ENCODE results near the gene PCID2.

The PCID2 gene

DNA sequence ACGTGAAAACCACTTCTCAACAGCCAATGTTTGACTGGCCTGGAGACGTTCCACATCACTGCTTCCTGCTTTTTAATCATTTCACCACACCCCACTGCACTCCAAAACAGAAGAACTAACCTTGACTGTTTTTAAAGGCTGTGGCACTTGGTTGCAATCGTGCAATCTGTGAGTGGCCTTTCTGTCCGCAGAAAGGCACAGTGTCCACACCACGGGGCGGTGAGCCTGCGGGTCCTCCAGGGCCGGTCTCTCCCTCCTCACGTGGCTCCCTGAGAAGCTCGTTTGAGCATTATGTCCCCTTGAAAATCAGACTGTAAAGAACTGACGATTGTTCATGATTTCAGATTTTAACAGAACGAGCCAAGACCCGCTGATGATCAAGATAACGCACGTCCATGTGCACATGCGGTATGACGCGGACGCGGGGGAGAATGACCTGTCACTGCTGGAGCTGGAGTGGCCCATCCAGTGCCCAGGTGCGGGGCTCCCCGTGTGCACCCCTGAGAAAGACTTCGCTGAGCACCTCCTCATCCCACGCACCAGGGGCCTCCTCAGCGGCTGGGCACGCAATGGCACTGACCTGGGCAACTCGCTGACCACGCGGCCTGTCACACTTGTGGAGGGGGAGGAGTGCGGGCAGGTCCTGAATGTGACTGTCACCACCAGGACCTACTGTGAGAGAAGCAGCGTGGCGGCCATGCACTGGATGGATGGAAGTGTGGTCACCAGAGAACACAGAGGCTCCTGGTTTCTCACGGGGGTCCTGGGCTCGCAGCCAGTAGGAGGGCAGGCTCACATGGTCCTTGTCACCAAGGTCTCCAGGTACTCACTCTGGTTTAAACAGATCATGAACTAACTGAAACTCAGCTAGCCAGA, 37.0 kb downstream of the PCID2 start:
- TF ChIP-seq, protein P1, sequence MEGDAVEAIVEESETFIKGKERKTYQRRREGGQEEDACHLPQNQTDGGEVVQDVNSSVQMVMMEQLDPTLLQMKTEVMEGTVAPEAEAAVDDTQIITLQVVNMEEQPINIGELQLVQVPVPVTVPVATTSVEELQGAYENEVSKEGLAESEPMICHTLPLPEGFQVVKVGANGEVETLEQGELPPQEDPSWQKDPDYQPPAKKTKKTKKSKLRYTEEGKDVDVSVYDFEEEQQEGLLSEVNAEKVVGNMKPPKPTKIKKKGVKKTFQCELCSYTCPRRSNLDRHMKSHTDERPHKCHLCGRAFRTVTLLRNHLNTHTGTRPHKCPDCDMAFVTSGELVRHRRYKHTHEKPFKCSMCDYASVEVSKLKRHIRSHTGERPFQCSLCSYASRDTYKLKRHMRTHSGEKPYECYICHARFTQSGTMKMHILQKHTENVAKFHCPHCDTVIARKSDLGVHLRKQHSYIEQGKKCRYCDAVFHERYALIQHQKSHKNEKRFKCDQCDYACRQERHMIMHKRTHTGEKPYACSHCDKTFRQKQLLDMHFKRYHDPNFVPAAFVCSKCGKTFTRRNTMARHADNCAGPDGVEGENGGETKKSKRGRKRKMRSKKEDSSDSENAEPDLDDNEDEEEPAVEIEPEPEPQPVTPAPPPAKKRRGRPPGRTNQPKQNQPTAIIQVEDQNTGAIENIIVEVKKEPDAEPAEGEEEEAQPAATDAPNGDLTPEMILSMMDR (IDR thresholded peaks at IDR 0.05; ENCODE audit: low read depth, low read length) = no peak
- H3K4me3 ChIP-seq (replicated peaks in 1 of 2; ENCODE audit: low read depth in 2 of 2, low read length in 2 of 2) = no peak overlapping the region
- DNase-seq (ENCODE audit: low read depth in 2 of 2) = no peak

DNA sequence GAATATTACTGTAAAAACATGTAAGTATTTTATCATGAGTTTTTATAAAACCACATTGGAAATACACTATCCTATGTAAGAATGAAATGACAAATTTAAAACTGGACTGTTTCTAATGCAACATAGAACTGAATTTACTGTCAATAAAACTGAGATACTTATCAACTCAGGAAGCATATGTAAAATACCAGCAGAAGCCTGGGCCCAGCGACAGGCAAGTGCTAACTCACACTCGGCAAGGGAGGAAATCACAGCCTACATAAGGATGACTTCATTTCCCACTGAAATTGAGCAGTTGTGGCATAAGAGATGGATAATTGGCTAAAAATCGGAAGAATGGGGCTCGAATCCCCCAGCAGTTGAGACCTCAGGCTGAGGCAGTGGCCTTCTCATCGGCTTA, 38.0 kb downstream of the PCID2 start:
- no peak overlapping the region for H3K4me3 ChIP-seq (replicated peaks in 1 of 2; ENCODE audit: low read depth in 2 of 2, low read length in 2 of 2)
- TF ChIP-seq, protein P1 (IDR thresholded peaks at IDR 0.05; ENCODE audit: low read depth, low read length) = no peak
- no peak for DNase-seq (ENCODE audit: low read depth in 2 of 2)

DNA sequence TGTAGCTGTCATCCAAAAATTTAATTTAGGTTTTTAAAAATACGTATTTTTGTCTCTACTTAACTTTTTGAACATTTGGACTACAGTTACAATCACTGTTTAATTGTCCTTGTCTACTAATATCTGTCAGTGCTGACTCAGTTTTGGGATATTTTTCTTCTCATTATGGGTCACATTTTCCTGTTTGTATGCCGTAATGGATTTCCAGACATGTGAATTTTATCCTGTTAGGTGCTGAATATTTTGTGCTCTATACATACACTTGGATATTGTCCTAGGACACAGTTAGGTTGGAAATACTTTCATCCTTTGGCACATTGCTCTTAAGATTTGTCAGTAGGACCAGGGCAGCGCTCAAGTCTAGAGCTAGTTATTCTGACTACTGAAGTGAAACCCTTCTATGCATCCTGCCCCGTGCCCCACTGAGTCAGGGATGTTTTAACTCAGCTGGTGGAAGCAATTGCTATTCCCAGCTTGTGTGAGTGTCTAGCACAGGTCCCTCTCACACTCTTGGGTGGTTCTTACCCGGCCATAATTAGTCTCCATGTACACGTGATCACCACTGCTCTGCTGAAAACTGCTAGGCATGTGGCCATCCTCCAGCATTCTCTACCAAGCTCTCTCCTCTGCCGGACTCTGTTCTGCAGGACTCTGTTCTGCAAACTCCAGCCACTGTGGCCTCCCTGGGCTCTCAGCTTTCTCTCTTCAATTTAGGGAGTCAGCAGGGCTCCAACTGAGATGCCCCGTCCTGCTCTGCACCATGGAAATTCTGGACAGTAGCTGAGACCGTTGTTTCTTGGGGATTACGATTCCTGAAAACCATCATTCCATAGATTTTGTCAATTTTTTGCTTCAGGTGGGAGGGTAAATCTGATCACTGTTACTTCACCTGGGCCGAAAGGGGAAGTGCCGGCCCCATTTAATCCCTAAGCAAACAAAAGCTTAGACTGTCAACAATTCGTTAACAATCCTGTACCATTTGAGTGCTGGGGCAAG, 38.9 kb downstream of the PCID2 start:
- TF ChIP-seq, protein P1 (IDR thresholded peaks at IDR 0.05; ENCODE audit: low read depth, low read length) = no peak

DNA sequence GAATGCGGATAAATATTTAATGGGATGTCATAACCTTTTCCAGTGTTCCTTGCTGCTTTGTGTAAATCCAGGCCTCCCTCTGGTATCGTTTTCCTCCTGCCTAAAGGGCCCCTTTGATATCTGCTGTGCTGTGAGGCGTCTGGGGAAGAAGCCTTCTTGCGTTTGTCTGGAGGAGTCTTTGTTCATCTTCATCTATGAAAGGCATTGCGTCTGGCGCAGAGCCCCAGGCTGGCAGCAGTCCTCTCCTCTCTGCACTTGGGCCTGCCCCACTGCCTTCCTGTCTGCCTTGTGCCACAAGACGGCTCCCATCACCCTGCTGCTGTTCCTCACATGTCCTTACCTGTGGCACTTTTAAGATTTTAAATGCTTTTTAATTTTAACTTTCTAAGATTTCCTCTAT, 40.3 kb downstream of the PCID2 start:
- DNase-seq (ENCODE audit: low read depth in 2 of 2) = no peak
- H3K4me3 ChIP-seq (replicated peaks in 1 of 2; ENCODE audit: low read depth in 2 of 2, low read length in 2 of 2) = no peak overlapping the region
- TF ChIP-seq, protein P1 (IDR thresholded peaks at IDR 0.05; ENCODE audit: low read depth, low read length) = no peak

More for the DNA sequence above, 38.9 kb downstream of the PCID2 start:
- no peak overlapping the region for H3K4me3 ChIP-seq (replicated peaks in 1 of 2; ENCODE audit: low read depth in 2 of 2, low read length in 2 of 2)
- no peak for DNase-seq (ENCODE audit: low read depth in 2 of 2)

DNA sequence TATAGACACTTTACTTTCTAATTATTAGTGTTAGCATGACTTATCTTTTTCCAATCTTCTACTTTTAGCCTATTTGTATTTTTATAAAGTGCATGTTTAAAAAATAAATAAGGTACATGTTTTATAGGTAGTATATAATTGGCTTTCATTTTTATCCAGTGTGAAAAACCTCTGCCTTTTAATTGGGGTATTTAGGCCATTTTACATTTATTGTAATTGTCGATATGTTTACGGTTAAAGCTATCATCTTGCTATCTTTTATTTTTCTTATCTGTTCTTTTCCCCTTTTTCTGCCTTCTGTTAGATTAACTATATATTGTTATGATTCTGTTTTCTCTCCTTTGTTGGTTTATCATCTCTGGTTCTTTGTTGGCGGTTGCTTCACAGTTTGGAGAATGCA, 40.9 kb downstream of the PCID2 start:
- TF ChIP-seq, protein P1 (IDR thresholded peaks at IDR 0.05; ENCODE audit: low read depth, low read length) = no peak
- no peak for DNase-seq (ENCODE audit: low read depth in 2 of 2)
- no peak overlapping the region for H3K4me3 ChIP-seq (replicated peaks in 1 of 2; ENCODE audit: low read depth in 2 of 2, low read length in 2 of 2)

DNA sequence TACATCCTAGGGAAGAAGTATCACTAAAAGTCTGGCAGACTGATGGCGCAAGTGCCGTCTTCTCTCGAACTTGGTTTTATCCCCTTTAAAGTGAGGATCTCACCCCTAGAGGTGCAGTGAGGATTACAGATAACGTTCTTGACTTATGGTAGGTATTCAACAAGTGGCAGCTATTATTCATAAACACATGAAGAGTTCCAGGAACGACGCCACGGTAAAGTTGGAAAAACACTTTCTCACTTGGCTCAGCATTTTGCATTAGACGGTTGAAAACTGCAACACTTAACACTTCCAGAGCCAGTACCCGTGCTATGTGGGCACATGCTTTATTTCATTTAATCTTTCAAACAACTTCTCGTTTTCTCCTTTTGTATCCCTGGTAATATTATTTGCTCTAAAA, 41.3 kb downstream of the PCID2 start:
- H3K4me3 ChIP-seq (replicated peaks in 1 of 2; ENCODE audit: low read depth in 2 of 2, low read length in 2 of 2) = no peak overlapping the region
- TF ChIP-seq, protein P1 (IDR thresholded peaks at IDR 0.05; ENCODE audit: low read depth, low read length) = no peak
- no peak for DNase-seq (ENCODE audit: low read depth in 2 of 2)

Measured in cardiac fibroblast (primary cell).